GM12873 (cell line): ENCODE results near the gene PEPD.

Experiments
- TF ChIP-seq, protein P1 (sequence below): IDR thresholded peaks from 2 replicates; pipeline ENCODE4 v1.5.1; 2012; ENCODE audit warnings: low read depth, mild to moderate bottlenecking, moderate library complexity, low read length, control low read depth; ENCODE audit not compliant: insufficient read depth; ENCODE audit errors: missing control alignments

The PEPD gene

GRCh38 chr19:33458807-33459206, 62.8 kb downstream of the PEPD start:
- TF ChIP-seq, protein P1, sequence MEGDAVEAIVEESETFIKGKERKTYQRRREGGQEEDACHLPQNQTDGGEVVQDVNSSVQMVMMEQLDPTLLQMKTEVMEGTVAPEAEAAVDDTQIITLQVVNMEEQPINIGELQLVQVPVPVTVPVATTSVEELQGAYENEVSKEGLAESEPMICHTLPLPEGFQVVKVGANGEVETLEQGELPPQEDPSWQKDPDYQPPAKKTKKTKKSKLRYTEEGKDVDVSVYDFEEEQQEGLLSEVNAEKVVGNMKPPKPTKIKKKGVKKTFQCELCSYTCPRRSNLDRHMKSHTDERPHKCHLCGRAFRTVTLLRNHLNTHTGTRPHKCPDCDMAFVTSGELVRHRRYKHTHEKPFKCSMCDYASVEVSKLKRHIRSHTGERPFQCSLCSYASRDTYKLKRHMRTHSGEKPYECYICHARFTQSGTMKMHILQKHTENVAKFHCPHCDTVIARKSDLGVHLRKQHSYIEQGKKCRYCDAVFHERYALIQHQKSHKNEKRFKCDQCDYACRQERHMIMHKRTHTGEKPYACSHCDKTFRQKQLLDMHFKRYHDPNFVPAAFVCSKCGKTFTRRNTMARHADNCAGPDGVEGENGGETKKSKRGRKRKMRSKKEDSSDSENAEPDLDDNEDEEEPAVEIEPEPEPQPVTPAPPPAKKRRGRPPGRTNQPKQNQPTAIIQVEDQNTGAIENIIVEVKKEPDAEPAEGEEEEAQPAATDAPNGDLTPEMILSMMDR = no peak

GRCh38 chr19:33458171-33458633, 63.4 kb downstream of the PEPD start:
- TF ChIP-seq, protein P1 = no peak

- TF ChIP-seq, protein P1 = no peak
These were observed 64.8 kb downstream of the PEPD start for GRCh38 chr19:33456845-33457220.

DNA sequence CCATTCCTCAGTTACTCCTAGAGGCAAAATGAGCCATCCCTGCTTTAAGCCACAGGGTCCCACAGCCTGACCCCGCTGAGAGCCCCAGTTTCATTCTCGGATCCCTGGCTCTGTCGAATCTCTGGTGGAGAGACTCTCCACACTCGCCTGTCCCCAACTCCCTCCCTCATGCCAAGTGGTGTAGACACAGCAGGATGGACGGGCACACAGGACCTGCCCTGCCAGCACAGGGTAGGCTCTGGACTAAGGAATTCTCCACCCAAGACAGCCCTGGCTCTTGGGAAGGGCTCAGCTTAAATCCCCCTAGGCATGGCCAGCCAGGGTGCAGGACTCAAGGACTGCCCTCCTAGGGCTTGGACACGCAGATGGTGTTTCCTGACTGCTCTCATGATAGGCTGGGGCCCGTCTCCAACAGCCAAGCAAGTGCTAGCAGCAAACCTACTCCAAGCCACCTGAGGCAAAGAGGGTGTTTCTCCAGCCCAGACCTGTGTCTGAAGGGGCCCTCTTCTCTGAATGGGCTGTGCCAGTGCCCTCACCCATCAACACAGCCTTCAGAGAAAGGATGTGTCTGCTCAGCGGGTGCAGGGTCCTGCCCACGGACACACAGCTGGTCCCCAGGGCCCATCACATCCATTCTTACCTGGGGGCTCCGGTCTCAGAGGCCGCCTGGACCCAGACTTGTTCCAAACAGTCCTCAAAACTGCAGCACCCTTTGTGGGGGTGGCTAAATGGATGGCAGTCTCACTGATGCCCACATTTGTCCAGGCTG, 65.3 kb downstream of the PEPD start:
- TF ChIP-seq, protein P1 = no peak

DNA sequence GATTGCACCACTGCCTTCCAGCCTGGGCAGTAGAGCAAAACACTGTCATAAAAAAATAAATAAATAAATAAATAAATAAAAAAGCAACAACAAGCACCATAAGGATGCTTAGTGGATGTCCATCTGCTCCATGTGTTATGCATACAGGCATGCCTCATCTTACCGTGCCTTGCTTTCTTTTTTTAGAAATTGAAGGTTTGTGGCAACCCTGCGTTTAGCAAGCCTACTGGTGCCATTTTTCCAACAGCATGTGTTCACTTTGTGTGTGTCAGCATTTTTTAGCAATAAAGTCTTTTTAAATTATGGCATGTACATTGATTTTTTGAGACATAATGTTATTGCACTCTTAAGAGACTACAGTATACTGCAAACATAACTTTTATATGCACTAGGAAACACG, 68.3 kb downstream of the PEPD start:
- TF ChIP-seq, protein P1 = no peak

DNA sequence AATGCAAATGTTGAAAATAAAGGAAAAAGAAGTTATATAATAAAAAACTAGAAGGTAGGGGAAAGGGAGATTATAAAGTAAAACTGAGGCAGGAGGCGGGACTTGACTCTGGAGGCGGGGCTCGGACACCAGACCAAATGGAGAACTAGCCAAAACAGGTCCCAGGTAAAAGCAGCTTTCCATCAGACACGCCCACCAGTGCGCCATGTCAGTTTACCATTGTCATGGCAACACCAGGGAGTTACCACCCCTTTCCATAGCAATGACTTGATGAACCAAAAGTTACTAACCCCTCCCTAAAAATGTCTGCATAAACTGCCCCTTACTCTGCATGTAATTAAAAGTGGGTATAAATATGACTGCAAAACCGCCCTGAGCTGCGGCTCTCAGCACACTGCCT, 70.9 kb downstream of the PEPD start:
- TF ChIP-seq, protein P1 = no peak

DNA sequence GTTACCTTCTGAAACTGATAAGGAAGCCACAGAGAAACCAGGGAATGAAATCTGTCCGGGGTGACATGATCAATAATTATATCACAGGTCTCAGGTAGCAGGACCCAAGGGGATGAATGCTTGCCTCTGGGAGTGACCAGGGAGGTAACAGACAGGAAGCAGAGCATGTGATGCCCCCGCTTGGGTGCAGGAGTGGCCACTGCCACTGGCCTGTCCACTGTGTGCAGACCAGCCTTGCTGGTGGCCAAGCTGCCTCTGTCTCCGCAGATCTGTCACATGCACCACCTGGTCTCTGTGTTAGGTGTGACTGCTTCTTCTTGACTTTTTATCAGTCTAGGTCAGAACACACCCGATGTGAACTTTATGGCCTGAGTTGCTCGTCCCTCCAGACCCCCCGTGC, 71.8 kb downstream of the PEPD start:
- TF ChIP-seq, protein P1 = no peak
